ENCODE measurements around the gene PANX1. TPM values are rescaled to one million over a fixed set of nuclear protein-coding genes. Genes with fewer than 3 reads are reported as not detected.
A peak's percentile ranks its signal among the peaks of the same experiment; 100 is the strongest.

PANX1 gene
- total RNA-seq, 3 donors from 2014 or later = 7.5 to 19.2 (median 9.0) TPM

DNA sequence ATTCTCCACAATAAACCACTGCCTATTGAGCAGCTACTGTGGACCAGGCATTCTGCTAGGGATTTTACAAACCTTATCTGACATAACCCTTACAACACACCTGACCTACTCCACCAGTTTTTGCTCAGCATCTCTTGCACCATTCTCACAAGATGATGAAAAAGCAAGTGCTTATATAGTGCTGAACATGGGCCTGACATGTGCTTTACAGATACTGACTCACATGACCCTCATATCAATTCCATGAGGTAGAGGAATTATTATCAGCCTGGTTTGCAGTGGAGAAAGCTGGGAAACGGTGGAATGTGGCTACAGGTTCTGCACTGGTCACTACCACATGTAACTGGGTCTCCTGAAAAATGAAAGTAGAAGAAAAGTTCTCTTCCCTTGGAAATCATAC is 37.5 kb upstream of the PANX1 start:
- no peak for ATAC-seq
- TF ChIP-seq, protein P1, sequence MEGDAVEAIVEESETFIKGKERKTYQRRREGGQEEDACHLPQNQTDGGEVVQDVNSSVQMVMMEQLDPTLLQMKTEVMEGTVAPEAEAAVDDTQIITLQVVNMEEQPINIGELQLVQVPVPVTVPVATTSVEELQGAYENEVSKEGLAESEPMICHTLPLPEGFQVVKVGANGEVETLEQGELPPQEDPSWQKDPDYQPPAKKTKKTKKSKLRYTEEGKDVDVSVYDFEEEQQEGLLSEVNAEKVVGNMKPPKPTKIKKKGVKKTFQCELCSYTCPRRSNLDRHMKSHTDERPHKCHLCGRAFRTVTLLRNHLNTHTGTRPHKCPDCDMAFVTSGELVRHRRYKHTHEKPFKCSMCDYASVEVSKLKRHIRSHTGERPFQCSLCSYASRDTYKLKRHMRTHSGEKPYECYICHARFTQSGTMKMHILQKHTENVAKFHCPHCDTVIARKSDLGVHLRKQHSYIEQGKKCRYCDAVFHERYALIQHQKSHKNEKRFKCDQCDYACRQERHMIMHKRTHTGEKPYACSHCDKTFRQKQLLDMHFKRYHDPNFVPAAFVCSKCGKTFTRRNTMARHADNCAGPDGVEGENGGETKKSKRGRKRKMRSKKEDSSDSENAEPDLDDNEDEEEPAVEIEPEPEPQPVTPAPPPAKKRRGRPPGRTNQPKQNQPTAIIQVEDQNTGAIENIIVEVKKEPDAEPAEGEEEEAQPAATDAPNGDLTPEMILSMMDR (IDR thresholded peaks at IDR 0.05) = no peak

DNA sequence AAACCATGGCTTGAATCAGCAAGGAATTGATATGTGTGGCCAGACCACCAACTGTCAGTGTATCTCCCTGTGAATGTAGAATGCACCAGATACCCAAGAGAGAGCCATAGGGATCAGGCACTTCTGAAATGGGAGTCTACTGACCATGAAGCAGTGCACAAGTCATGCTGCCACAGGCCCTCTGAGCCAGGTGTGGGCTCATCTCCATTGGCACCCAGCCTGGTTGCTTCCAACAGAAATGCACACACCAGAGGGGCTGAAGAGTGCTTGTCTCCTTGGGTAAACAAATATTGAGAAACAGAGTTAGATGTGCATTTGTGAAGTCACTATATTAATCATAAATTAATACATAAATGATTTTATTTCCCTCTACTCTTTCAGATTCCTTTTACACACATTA is 28.4 kb upstream of the PANX1 start:
- peaks cover 5% of the 10 kb centered on the region for H3K4me1 ChIP-seq (ENCODE audit: low read depth)
- intact Hi-C loops (cut with DNase I, micrococcal nuclease) = no loop called here
- ATAC-seq = no peak

More for the DNA sequence above, 37.5 kb upstream of the PANX1 start:
- intact Hi-C loops (cut with DNase I, micrococcal nuclease) = no loop called here
- no peaks in the 10 kb centered on the region for H3K9me3 ChIP-seq
- no peaks in the 10 kb centered on the region for H3K4me1 ChIP-seq (ENCODE audit: low read depth)
- H3K4me3 ChIP-seq = no peak overlapping the region
- no peak for DNase-seq
- no peaks in the 10 kb centered on the region for H3K36me3 ChIP-seq (ENCODE audit: low read depth)

DNA sequence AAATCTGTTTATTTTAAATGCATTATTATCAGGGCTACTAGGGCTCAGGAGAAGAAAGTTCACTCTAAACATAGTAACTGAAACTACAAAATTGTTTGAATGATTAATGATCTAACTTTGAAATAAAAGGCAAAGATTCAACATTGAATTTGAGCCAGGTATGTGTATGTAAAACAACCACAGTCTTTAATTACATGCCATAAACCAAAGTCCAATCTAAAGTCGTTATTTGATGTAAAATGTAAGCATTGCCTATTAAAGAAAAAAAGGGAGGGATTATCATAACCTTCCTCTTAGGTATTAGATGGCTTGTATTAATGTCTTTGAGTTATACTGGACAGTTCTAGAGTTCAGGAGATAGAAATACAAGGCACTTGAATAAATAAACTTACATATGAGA is 25.2 kb upstream of the PANX1 start:
- Histone ChIP-seq H3K36me3 (ENCODE audit: low read depth) (no peaks in the 10 kb centered on the region), H3K4me1 (ENCODE audit: low read depth) (peaks cover 5% of the 10 kb centered on the region), H3K4me3 (no peak overlapping the region), H3K9me3 (no peaks in the 10 kb centered on the region)
- TF ChIP-seq, protein P1 (IDR thresholded peaks at IDR 0.05) = no peak
- DNase-seq = no peak
- peak; percentile 64 for ATAC-seq
- intact Hi-C loops (cut with DNase I, micrococcal nuclease) = no loop called here

More for the DNA sequence above, 28.4 kb upstream of the PANX1 start:
- no peaks in the 10 kb centered on the region for H3K36me3 ChIP-seq (ENCODE audit: low read depth)
- no peak overlapping the region for H3K4me3 ChIP-seq
- H3K9me3 ChIP-seq = no peaks in the 10 kb centered on the region
- TF ChIP-seq, protein P1 (IDR thresholded peaks at IDR 0.05) = no peak
- DNase-seq = no peak

DNA sequence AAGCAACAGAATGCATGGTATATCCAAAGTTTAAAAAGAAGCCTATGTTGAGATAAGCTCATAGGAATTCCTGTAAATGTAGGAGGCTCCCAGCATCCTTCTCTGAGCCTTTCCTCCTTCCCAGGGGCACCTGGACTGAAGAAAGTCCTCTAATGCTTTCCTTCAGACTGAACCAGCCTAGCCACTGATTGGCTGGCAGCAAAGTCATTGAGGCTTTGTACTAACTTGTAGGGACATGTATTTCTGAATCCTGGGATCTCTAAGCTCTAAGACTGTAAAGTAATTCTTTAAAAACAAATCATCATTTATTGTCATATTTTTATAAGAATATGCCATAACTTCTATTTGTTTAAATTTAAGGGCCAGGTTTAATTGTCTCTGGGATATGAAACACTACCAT is 23.9 kb upstream of the PANX1 start:
- DNase-seq (no peak), ATAC-seq (no peak)
- intact Hi-C loops (cut with DNase I, micrococcal nuclease) = no loop called here
- H3K4me3 ChIP-seq = no peak overlapping the region
- no peaks in the 10 kb centered on the region for H3K36me3 ChIP-seq (ENCODE audit: low read depth)
- no peaks in the 10 kb centered on the region for H3K9me3 ChIP-seq
- H3K4me1 ChIP-seq (ENCODE audit: low read depth) = peaks cover 5% of the 10 kb centered on the region
- TF ChIP-seq, protein P1 (IDR thresholded peaks at IDR 0.05) = no peak

DNA sequence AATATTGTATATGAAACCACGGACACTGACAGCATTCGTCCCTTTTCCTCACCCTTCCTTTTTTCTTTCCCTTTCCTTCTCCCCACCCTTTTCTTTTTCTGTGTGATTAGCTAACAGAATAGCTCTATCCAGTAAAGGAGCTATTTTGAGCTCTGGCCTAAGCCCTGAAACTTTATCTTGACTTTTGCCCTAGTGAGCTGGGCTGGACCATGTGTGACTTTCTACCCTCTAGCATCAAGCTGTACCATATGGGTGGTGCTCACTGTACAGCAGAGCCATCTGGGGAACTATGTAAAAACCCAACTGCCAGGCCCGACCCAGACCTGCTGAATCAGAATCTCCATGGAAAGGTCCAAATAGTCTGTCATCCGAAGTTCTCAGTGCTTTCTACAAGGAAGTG is 21.9 kb upstream of the PANX1 start:
- intact Hi-C loops (cut with DNase I, micrococcal nuclease) = no loop called here
- TF ChIP-seq, protein P1 (IDR thresholded peaks at IDR 0.05) = no peak
- DNase-seq = no peak
- Histone ChIP-seq H3K36me3 (ENCODE audit: low read depth) (no peaks in the 10 kb centered on the region), H3K4me1 (ENCODE audit: low read depth) (peaks cover 5% of the 10 kb centered on the region), H3K4me3 (no peak overlapping the region), H3K9me3 (no peaks in the 10 kb centered on the region)
- ATAC-seq = no peak

DNA sequence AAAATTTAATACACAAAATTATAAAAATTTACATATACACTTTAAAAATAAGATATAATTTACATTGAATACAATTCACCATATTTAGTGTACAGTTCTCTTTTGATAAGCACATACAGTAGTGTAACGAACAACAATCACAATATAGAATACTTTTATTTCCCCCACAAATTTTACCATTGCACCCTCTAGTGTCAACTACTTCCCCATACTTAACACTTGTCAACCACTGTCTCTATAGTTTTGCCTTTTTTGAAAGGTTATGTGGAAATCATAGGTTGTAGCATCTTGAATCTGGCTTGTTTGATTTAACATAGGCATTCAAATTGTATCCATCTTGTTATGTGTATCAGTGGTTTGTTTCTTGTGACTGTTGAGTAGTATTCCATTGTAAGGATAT is 21.3 kb upstream of the PANX1 start:
- no peak overlapping the region for H3K4me3 ChIP-seq
- no peaks in the 10 kb centered on the region for H3K36me3 ChIP-seq (ENCODE audit: low read depth)
- intact Hi-C loops (cut with DNase I, micrococcal nuclease) = no loop called here
- no peak for ATAC-seq
- peaks cover 5% of the 10 kb centered on the region for H3K4me1 ChIP-seq (ENCODE audit: low read depth)
- TF ChIP-seq, protein P1 (IDR thresholded peaks at IDR 0.05) = no peak
- H3K9me3 ChIP-seq = no peaks in the 10 kb centered on the region
- no peak for DNase-seq
